IMR-90 (cell line): ENCODE measurements around the gene JAKMIP3. TPM values are rescaled to one million over a fixed set of nuclear protein-coding genes. Genes with fewer than 3 reads are reported as not detected.

Experiments used
- ATAC-seq: fragments of 200-7000 bp; cut with Tn5 transposase; 2 replicates; pipeline ENCODE4 v1.9.1; 2020; ENCODE audit warnings: low read depth, mild to moderate bottlenecking, moderate library complexity
- BruUV-seq: library from RNA; stranded (reverse); fragments of 400-500 nt; replicated peaks from 2 replicates; lab custom pipeline; 2021; lab: Mats Ljungman, UMichigan
- CTCF ChIA-PET: fragments of 300-600 bp; formaldehyde crosslinking; extraction: SDS; loops from one replicate; lab custom pipeline; 2021; ENCODE audit warnings: antibody characterized with exemption; lab: Yijun Ruan, JAX
- POLR2A ChIA-PET: fragments of 300-600 bp; sonication (Branson Sonifier 250); formaldehyde crosslinking; loops from one replicate; lab custom pipeline; 2022; ENCODE audit warnings: antibody characterized with exemption; ENCODE audit not compliant: unreplicated experiment; lab: Charles Lee
- DNase-seq: peaks from one replicate; pipeline ENCODE4 v3.0.0; 2013
- H2AFZ ChIP-seq: replicated peaks from 2 replicates; pipeline ENCODE3; 2013; ENCODE audit warnings: low read length, mild to moderate bottlenecking; ENCODE audit not compliant: poor library complexity
- H2AK5ac ChIP-seq: 2 replicates; pipeline ENCODE4 v1.6.1; 2013; ENCODE audit warnings: low read depth, low read length, inconsistent platforms
- H2AK9ac ChIP-seq: replicated peaks from 2 replicates; pipeline ENCODE3; 2013; ENCODE audit warnings: mild to moderate bottlenecking, low read depth, low read length, moderate library complexity; ENCODE audit not compliant: poor library complexity
- H2BK120ac ChIP-seq: 2 replicates; pipeline ENCODE4 v1.6.1; 2013; ENCODE audit warnings: low read depth, low read length, inconsistent platforms
- H2BK15ac ChIP-seq: 3 replicates; pipeline ENCODE4 v1.6.1; 2013; ENCODE audit warnings: low read depth, low read length, inconsistent platforms
- H2BK20ac ChIP-seq: 2 replicates; pipeline ENCODE4 v1.6.1; 2013; ENCODE audit warnings: low read depth, mild to moderate bottlenecking, inconsistent platforms, low read length, moderate library complexity
- H2BK5ac ChIP-seq: 2 replicates; pipeline ENCODE4 v1.6.1; 2013; ENCODE audit warnings: mild to moderate bottlenecking, low read depth, low read length, inconsistent platforms; ENCODE audit not compliant: poor library complexity, severe bottlenecking
- H3K14ac ChIP-seq: replicated peaks from 2 replicates; pipeline ENCODE4 v1.6.1; 2013; ENCODE audit warnings: low read depth, low read length, inconsistent platforms
- H3K18ac ChIP-seq: 2 replicates; pipeline ENCODE4 v1.6.1; 2013; ENCODE audit warnings: low read depth, low read length, control low read depth
- H3K23ac ChIP-seq: 2 replicates; pipeline ENCODE4 v1.6.1; 2013; ENCODE audit warnings: low read depth, low read length, inconsistent platforms
- H3K27ac ChIP-seq: 2 replicates; pipeline ENCODE4 v1.5.1; 2013; ENCODE audit warnings: mild to moderate bottlenecking, control low read depth, low read length; ENCODE audit not compliant: insufficient read depth
- H3K27me3 ChIP-seq: 2 replicates; pipeline ENCODE4 v1.6.1; 2013; ENCODE audit warnings: low read length; ENCODE audit not compliant: control insufficient read depth, insufficient read depth
- H3K36me3 ChIP-seq: 2 replicates; pipeline ENCODE4 v1.6.1; 2013; ENCODE audit warnings: low read length, mixed read lengths; ENCODE audit not compliant: control insufficient read depth, insufficient read depth
- H3K4ac ChIP-seq: 2 replicates; pipeline ENCODE4 v1.6.1; 2013; ENCODE audit warnings: low read depth, low read length, inconsistent platforms
- H3K4me1 ChIP-seq: 2 replicates; pipeline ENCODE4 v1.6.1; 2013; ENCODE audit warnings: low read length, mixed read lengths; ENCODE audit not compliant: control insufficient read depth, insufficient read depth
- H3K4me2 ChIP-seq: 2 replicates; pipeline ENCODE4 v1.6.1; 2013; ENCODE audit warnings: low read depth, mild to moderate bottlenecking, control low read depth, low read length, moderate library complexity
- H3K4me3 ChIP-seq: 2 replicates; pipeline ENCODE4 v1.5.1; 2013; ENCODE audit warnings: low read depth, mild to moderate bottlenecking, control low read depth, low read length, moderate library complexity; ENCODE audit not compliant: insufficient read depth
- H3K56ac ChIP-seq: 2 replicates; pipeline ENCODE4 v1.6.1; 2013; ENCODE audit warnings: low read length, inconsistent platforms; ENCODE audit not compliant: insufficient read depth; ENCODE audit errors: extremely low read depth
- H3K79me1 ChIP-seq, 2 experiments: 2 replicates each; pipeline ENCODE4 v1.6.1; 2013; ENCODE audit warnings: low read length in 2 of 2, inconsistent platforms in 1 of 2, low read depth in 1 of 2
- H3K9ac ChIP-seq: 2 replicates; pipeline ENCODE4 v1.6.1; 2013; ENCODE audit warnings: low read depth, low read length, control low read depth
- H3K9me1 ChIP-seq: 2 replicates; pipeline ENCODE4 v1.6.1; 2013; ENCODE audit warnings: low read length, inconsistent platforms; ENCODE audit not compliant: insufficient read depth
- H3K9me3 ChIP-seq: 2 replicates; pipeline ENCODE4 v1.6.1; 2013; ENCODE audit warnings: low read length; ENCODE audit not compliant: control insufficient read depth, insufficient read depth
- H4K20me1 ChIP-seq: 2 replicates; pipeline ENCODE4 v1.6.1; 2013; ENCODE audit warnings: low read length, inconsistent platforms; ENCODE audit not compliant: insufficient read depth
- H4K5ac ChIP-seq: 2 replicates; pipeline ENCODE4 v1.6.1; 2013; ENCODE audit warnings: mild to moderate bottlenecking, low read depth, low read length, control low read depth
- H4K8ac ChIP-seq, 2 experiments: 2 replicates each; pipeline ENCODE4 v1.6.1; 2013; ENCODE audit warnings: low read depth in 2 of 2, low read length in 2 of 2, control low read depth in 1 of 2, inconsistent platforms in 1 of 2
- H4K91ac ChIP-seq: 2 replicates; pipeline ENCODE4 v1.6.1; 2013; ENCODE audit warnings: low read depth, low read length, inconsistent platforms; ENCODE audit not compliant: insufficient read depth
- BHLHE40 ChIP-seq: fragments of 150-350 bp; IDR thresholded peaks from 2 replicates; pipeline ENCODE4 v1.6.1; 2016; ENCODE audit warnings: mild to moderate bottlenecking, low read depth, low read length
- CEBPB ChIP-seq: IDR thresholded peaks from 2 replicates; pipeline ENCODE4 v1.6.1; 2012; ENCODE audit warnings: low read depth, low read length, improper control_type of control experiment
- CHD1 ChIP-seq: IDR thresholded peaks from 2 replicates; pipeline ENCODE4 v1.6.1; 2012; ENCODE audit warnings: low read depth, low read length, improper control_type of control experiment
- FOS ChIP-seq: fragments of 150-350 bp; IDR thresholded peaks from 2 replicates; pipeline ENCODE4 v1.6.1; 2016; ENCODE audit warnings: low read depth, low read length
- MAFK ChIP-seq: IDR thresholded peaks from 2 replicates; pipeline ENCODE4 v1.6.1; 2012; ENCODE audit warnings: low read depth, low read length, improper control_type of control experiment
- MAZ ChIP-seq: IDR thresholded peaks from 2 replicates; pipeline ENCODE4 v1.6.1; 2012; ENCODE audit warnings: low read depth, mild to moderate bottlenecking, low read length, improper control_type of control experiment, moderate library complexity, borderline replicate concordance
- NFE2L2 ChIP-seq: fragments of 150-350 bp; IDR thresholded peaks from 2 replicates; pipeline ENCODE4 v1.6.1; 2016; ENCODE audit warnings: low read depth, mild to moderate bottlenecking, low read length
- POLR2A ChIP-seq: IDR thresholded peaks from 2 replicates; pipeline ENCODE4 v1.6.1; 2012; ENCODE audit warnings: mild to moderate bottlenecking, low read depth, low read length
- RAD21 ChIP-seq: IDR thresholded peaks from 2 replicates; pipeline ENCODE4 v1.6.1; 2012; ENCODE audit warnings: low read length, improper control_type of control experiment
- RFX5 ChIP-seq: IDR thresholded peaks from 2 replicates; pipeline ENCODE4 v1.8.0; 2012; ENCODE audit warnings: low read depth, mild to moderate bottlenecking, low read length, moderate library complexity
- SMC3 ChIP-seq: fragments of 150-350 bp; IDR thresholded peaks from 2 replicates; pipeline ENCODE4 v1.6.1; 2016; ENCODE audit warnings: low read depth, mild to moderate bottlenecking, antibody characterized with exemption, low read length, moderate library complexity
- WGBS, 2 experiments: methylation state at CpG; one replicate each; pipeline versions ENCODE4 v1.1.5 to v1.1.7; 2013; ENCODE audit warnings: missing lambda C conversion rate in 2 of 2; ENCODE audit not compliant: insufficient read length in 1 of 2; ENCODE audit errors: extremely low coverage in 2 of 2; 5-methylcytosine and 5-hydroxymethylcytosine counted together
- dilution Hi-C: fragments of 300-500 bp; cut with HindIII; formaldehyde crosslinking; loops from one replicate; pipeline ENCODE4 v1.14.3; 2018; ENCODE audit warnings: low sequenced_read_pairs; ENCODE audit not compliant: unreplicated experiment
- in situ Hi-C: fragments of 300-500 bp; cut with MboI; formaldehyde crosslinking; loops from 3 replicates; pipeline ENCODE4 v1.14.3; 2019; ENCODE audit warnings: low sequenced_read_pairs, inconsistent platforms, mixed read lengths
- intact Hi-C: fragments of 100-400 bp; cut with micrococcal nuclease; formaldehyde crosslinking; loops from 2 replicates; pipeline ENCODE4 v1.10.0; 2022
- polyA plus RNA-seq, 3 experiments: library from polyadenylated mRNA; depleted of rRNA; stranded (reverse); fragments of >200 nt; gene quantifications; 2 replicates each; pipeline ENCODE4 v1.2.3, GENCODE V29; 2012; ENCODE audit warnings: low replicate concordance in 1 of 3
- total RNA-seq: library from RNA; depleted of rRNA; stranded (reverse); fragments of >200 nt; gene quantifications from 2 replicates; pipeline ENCODE4 v1.2.3, GENCODE V29; 2012
- TF ChIP-seq, protein P1 (sequence below): fragments of 150-350 bp; IDR thresholded peaks from 2 replicates; pipeline ENCODE4 v1.6.1; 2017; ENCODE audit warnings: mild to moderate bottlenecking, antibody characterized with exemption, low read length, low read depth
- TF ChIP-seq, protein P2 (sequence below): fragments of 150-350 bp; IDR thresholded peaks from 2 replicates; pipeline ENCODE4 v1.6.1; 2016; ENCODE audit warnings: low read depth, mild to moderate bottlenecking, low read length, moderate library complexity, borderline replicate concordance

JAKMIP3 gene
- total and polyA plus RNA-seq, 2 of the 4 experiments (the other 2 are of a cell fraction), result under 0.01 to 0.22 TPM

DNA sequence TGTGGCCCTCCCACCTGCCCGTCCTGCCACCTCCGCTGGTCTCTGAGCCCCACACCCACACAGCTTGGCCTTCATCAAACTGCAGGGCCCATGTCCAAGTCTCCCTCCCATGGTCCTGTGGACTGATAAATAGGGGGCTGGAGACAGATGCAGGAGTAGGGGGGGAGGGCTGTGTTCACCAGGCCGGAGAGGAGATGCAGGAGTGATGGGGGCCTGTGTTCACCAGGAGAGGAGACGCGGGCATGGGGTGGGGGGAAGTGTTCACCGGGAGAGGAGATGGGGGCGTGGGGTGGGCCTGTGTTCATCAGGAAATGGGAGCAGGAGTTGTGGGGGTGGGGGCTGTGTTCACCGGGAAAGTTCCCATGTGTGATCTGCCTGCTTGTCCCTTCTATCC lies 37.0 kb downstream of the JAKMIP3 start:
- H2BK20ac ChIP-seq, result no peak overlapping the region
- H3K56ac ChIP-seq, result no peak overlapping the region
- no CpG with 5 or more reads among the region's 8 CpGs for WGBS, 2 experiments
- no peak overlapping the region for H3K23ac ChIP-seq
- H2BK5ac ChIP-seq, result no peak overlapping the region
- no peak for ATAC-seq
- peaks cover 1% of the 10 kb centered on the region; the same call in 1 of the 2 replicates for H3K27me3 ChIP-seq
- no peaks in the 10 kb centered on the region for H4K20me1 ChIP-seq
- H3K4me3 ChIP-seq, result no peak overlapping the region
- DNase-seq, result no peak
- H3K36me3 ChIP-seq, result no peaks in the 10 kb centered on the region
- H2AFZ ChIP-seq, result no peak overlapping the region
- ChIA-PET CTCF (no interaction called here), POLR2A (no interaction called here)
- H3K79me1 ChIP-seq, result no peaks in the 10 kb centered on the region
- no peak overlapping the region for H3K27ac ChIP-seq
- TF ChIP-seq POLR2A, result no peak
- TF ChIP-seq, protein P1, sequence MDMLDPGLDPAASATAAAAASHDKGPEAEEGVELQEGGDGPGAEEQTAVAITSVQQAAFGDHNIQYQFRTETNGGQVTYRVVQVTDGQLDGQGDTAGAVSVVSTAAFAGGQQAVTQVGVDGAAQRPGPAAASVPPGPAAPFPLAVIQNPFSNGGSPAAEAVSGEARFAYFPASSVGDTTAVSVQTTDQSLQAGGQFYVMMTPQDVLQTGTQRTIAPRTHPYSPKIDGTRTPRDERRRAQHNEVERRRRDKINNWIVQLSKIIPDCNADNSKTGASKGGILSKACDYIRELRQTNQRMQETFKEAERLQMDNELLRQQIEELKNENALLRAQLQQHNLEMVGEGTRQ, result no peak
- TF ChIP-seq MAZ, result no peak
- no peak for TF ChIP-seq CEBPB
- TF ChIP-seq SMC3, result no peak
- no peak for TF ChIP-seq MAFK
- TF ChIP-seq RAD21, result no peak
- no peak for TF ChIP-seq BHLHE40
- TF ChIP-seq NFE2L2, result no peak
- no peak for TF ChIP-seq FOS
- no peak for TF ChIP-seq RFX5
- TF ChIP-seq, protein P2, sequence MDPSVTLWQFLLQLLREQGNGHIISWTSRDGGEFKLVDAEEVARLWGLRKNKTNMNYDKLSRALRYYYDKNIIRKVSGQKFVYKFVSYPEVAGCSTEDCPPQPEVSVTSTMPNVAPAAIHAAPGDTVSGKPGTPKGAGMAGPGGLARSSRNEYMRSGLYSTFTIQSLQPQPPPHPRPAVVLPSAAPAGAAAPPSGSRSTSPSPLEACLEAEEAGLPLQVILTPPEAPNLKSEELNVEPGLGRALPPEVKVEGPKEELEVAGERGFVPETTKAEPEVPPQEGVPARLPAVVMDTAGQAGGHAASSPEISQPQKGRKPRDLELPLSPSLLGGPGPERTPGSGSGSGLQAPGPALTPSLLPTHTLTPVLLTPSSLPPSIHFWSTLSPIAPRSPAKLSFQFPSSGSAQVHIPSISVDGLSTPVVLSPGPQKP, result no peak
- no peak for TF ChIP-seq CHD1
- H3K9ac ChIP-seq, result no peak overlapping the region
- no peak overlapping the region for H4K5ac ChIP-seq
- dilution Hi-C loops, result no loop called here
- H2BK120ac ChIP-seq, result no peak overlapping the region
- H2BK15ac ChIP-seq, result no peak overlapping the region
- in situ Hi-C loops, result no loop called here
- H3K4me2 ChIP-seq, result no peak overlapping the region
- H3K18ac ChIP-seq, result no peak overlapping the region
- intact Hi-C loops, result no loop called here
- no peaks in the 10 kb centered on the region for H3K4me1 ChIP-seq
- H2AK9ac ChIP-seq, result no peak overlapping the region
- no TSS peak for BruUV-seq
- H3K9me3 ChIP-seq, result no peaks in the 10 kb centered on the region
- no peak overlapping the region for H3K14ac ChIP-seq
- no peak overlapping the region for H2AK5ac ChIP-seq
- no peak overlapping the region for H3K4ac ChIP-seq
- no peak overlapping the region for H4K8ac ChIP-seq
- H3K9me1 ChIP-seq, result no peaks in the 10 kb centered on the region
- no peak overlapping the region for H4K91ac ChIP-seq
